Lower leg skin (tissue), 4 donors: Measurements from ENCODE around the gene FAM234A. TPM values are rescaled to one million over a fixed set of nuclear protein-coding genes. Genes with fewer than 3 reads are reported as not detected.

Experiments used
- DNase-seq, 2 donors: peaks; one replicate each; pipeline ENCODE4 v3.0.0-alpha.2; 2019; ENCODE audit warnings: low spot score in 2 of 2
- H3K4me3 ChIP-seq: fragments of 200-600 bp; sonication (generic); 2 replicates; pipeline ENCODE4 v1.5.1; 2017; ENCODE audit warnings: mild to moderate bottlenecking, low read depth; ENCODE audit not compliant: poor library complexity, severe bottlenecking
- POLR2A ChIP-seq, 2 donors: fragments of 450-650 bp; IDR thresholded peaks; one replicate each; pipeline ENCODE4 v1.6.1; 2016 to 2017; ENCODE audit warnings: antibody characterized with exemption in 2 of 2, mild to moderate bottlenecking in 1 of 2, moderate library complexity in 1 of 2
- WGBS, 2 donors: methylation state at CpG; one replicate each; pipeline ENCODE4 v1.1.5; 2018; 5-methylcytosine and 5-hydroxymethylcytosine counted together
- intact Hi-C: fragments of 100-400 bp; cut with DNase I; formaldehyde crosslinking; loops from one replicate; pipeline ENCODE4 v1.15.0; 2023; ENCODE audit warnings: low total_unique reads
- total RNA-seq, 4 donors: library from RNA; depleted of rRNA; stranded (reverse); fragments of >200 nt; gene quantifications; one replicate each; pipeline ENCODE4 v1.1.0, GENCODE V29; 2016
- TF ChIP-seq, protein P1 (sequence below), 3 donors: fragments of 450-650 bp; IDR thresholded peaks; one replicate each; pipeline ENCODE4 v1.5.1; 2016; ENCODE audit warnings: antibody characterized with exemption in 3 of 3, mild to moderate bottlenecking in 3 of 3, moderate library complexity in 2 of 3

The FAM234A gene
- total RNA-seq, 4 donors from 2014 or later, result 61.4 to 123 (median 110) TPM

GRCh38 chr16:273547-274421 is 39.2 kb downstream of the FAM234A start:
- H3K4me3 ChIP-seq, result no peak overlapping the region
- intact Hi-C loops, result no loop called here
- TF ChIP-seq, protein P1, sequence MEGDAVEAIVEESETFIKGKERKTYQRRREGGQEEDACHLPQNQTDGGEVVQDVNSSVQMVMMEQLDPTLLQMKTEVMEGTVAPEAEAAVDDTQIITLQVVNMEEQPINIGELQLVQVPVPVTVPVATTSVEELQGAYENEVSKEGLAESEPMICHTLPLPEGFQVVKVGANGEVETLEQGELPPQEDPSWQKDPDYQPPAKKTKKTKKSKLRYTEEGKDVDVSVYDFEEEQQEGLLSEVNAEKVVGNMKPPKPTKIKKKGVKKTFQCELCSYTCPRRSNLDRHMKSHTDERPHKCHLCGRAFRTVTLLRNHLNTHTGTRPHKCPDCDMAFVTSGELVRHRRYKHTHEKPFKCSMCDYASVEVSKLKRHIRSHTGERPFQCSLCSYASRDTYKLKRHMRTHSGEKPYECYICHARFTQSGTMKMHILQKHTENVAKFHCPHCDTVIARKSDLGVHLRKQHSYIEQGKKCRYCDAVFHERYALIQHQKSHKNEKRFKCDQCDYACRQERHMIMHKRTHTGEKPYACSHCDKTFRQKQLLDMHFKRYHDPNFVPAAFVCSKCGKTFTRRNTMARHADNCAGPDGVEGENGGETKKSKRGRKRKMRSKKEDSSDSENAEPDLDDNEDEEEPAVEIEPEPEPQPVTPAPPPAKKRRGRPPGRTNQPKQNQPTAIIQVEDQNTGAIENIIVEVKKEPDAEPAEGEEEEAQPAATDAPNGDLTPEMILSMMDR (IDR thresholded peaks at IDR 0.05), result no peak
- TF ChIP-seq POLR2A (IDR thresholded peaks at IDR 0.05), result no peak
- WGBS, 2 donors, result 74 to 88% methylated on average over 15 to 25 of the region's 30 CpGs
- DNase-seq, result no peak

GRCh38 chr16:275041-275641 is 40.5 kb downstream of the FAM234A start:
- 3 to 12% methylated on average over 7 to 13 of the region's 58 CpGs for WGBS, 2 donors
- no peak for TF ChIP-seq POLR2A (IDR thresholded peaks at IDR 0.05)
- TF ChIP-seq, protein P1 (IDR thresholded peaks at IDR 0.05), result no peak
- no peak for DNase-seq
- H3K4me3 ChIP-seq, result no peak overlapping the region
- intact Hi-C loops, result no loop called here

DNA sequence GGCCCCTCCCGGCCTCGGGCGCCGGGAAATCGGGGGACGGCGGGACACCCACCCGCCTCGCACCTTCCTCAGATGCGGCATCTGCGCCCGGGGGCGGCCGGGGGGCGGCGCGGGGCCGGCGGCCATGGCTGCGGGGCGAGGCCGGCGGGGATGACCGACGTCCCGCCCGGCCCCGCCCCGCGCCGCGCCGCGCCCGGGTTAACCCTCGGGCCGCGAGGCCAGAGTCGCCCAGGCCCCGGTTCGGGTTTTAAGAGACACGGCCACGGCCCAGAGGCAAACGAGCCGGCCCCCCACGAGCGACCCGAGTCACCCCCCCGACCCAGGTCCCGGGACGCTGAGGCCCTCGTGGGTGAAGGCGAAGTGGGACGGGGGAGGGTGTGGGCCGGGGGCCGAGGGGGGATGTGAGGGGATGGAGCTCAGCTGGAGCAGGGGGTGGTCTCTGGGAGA is 41.2 kb downstream of the FAM234A start, which contains the start of gene RGS11:
Gene RGS11, minus strand, starts transcription at position 159 of the 447 bp plus-strand sequence. Its CDS starts 33 bp downstream, at position 126.
- intact Hi-C loops, result no loop called here
- TF ChIP-seq, protein P1 (IDR thresholded peaks at IDR 0.05), result no peak
- no peak for TF ChIP-seq POLR2A (IDR thresholded peaks at IDR 0.05)
- no peak within 1 kb of the TSS for H3K4me3 ChIP-seq
- 4 to 23% methylated on average over 7 to 38 of the region's 56 CpGs for whole genome bisulfite sequencing, 2 donors
- no peak for DNase-seq

- intact Hi-C loops, result no loop called here
- no peak overlapping the region for H3K4me3 ChIP-seq
- TF ChIP-seq, protein P1 (IDR thresholded peaks at IDR 0.05), result no peak
- TF ChIP-seq POLR2A (IDR thresholded peaks at IDR 0.05), result no peak
- WGBS, 2 donors, result 86 to 92% methylated on average over 15 to 20 of the region's 20 CpGs
- no peak for DNase-seq
Measured at GRCh38 chr16:276426-277077, 41.9 kb downstream of the FAM234A start.

GRCh38 chr16:278863-279366 is 44.3 kb downstream of the FAM234A start:
- H3K4me3 ChIP-seq, result no peak overlapping the region
- WGBS, 2 donors, result 43 to 58% methylated on average over 6 of the region's 6 CpGs
- no peak for DNase-seq
- intact Hi-C loops, result no loop called here
- TF ChIP-seq POLR2A (IDR thresholded peaks at IDR 0.05), result no peak
- TF ChIP-seq, protein P1 (IDR thresholded peaks at IDR 0.05), result no peak
